NB4 (cell line): Measurements from ENCODE around the gene MRGPRG.
"Not testable (repeated sequence)": the region's sequence is repeated elsewhere in the genome, so short reads cannot be mapped to it uniquely, and the experiment has no call there.

Experiments used
- DNase-seq: peaks from one replicate; pipeline ENCODE4 v3.0.0; 2010; ENCODE audit warnings: low read depth
- H3K4me3 ChIP-seq: one replicate; pipeline ENCODE4 v1.5.1; 2011; ENCODE audit warnings: mild to moderate bottlenecking, low read depth, low read length, moderate library complexity
- CTCF ChIP-seq: IDR thresholded peaks from one replicate; pipeline ENCODE4 v1.5.1; 2012; ENCODE audit warnings: low read depth, low read length
- MAX ChIP-seq: IDR thresholded peaks from 2 replicates; pipeline ENCODE4 v1.6.1; 2011; ENCODE audit warnings: low read depth, low read length
- MYC ChIP-seq: IDR thresholded peaks from 2 replicates; pipeline ENCODE4 v1.6.1; 2011; ENCODE audit warnings: low read depth, low read length
- POLR2A ChIP-seq: IDR thresholded peaks from 2 replicates; pipeline ENCODE4 v1.6.1; 2011; ENCODE audit warnings: mild to moderate bottlenecking; ENCODE audit not compliant: insufficient read length; ENCODE audit errors: extremely low read depth

Gene MRGPRG

GRCh38 chr11:3218483-3219280, at the start of gene MRGPRG:
MRGPRG (minus strand) TSS chr11:3218813; CDS start chr11:3218813, 0 bp downstream.
- no peak for DNase-seq
- TF ChIP-seq MAX (no peak), POLR2A (no peak), MYC (no peak), CTCF (no peak)
- no peak within 1 kb of the TSS for H3K4me3 ChIP-seq

- H3K4me3 ChIP-seq, DNase-seq: not testable (repeated sequence)
Observed at GRCh38 chr11:3262548-3262947, 43.9 kb upstream of the MRGPRG start.

GRCh38 chr11:3261831-3262230, 43.2 kb upstream of the MRGPRG start:
- DNase-seq, H3K4me3 ChIP-seq: not testable (repeated sequence)

- not testable (repeated sequence) for DNase-seq, H3K4me3 ChIP-seq
Observed at GRCh38 chr11:3257509-3257908, 38.9 kb upstream of the MRGPRG start.

GRCh38 chr11:3255241-3255640, 36.6 kb upstream of the MRGPRG start:
- not testable (repeated sequence) for DNase-seq, H3K4me3 ChIP-seq

- not testable (repeated sequence) for DNase-seq, H3K4me3 ChIP-seq
Observed at GRCh38 chr11:3254773-3255172, 36.2 kb upstream of the MRGPRG start.

- TF ChIP-seq MAX = no peak
- no peak for TF ChIP-seq MYC
- no peak for TF ChIP-seq CTCF
- no peak for TF ChIP-seq POLR2A
- no peak overlapping the region for H3K4me3 ChIP-seq
- DNase-seq = no peak
Observed at GRCh38 chr11:3245071-3245470, 26.5 kb upstream of the MRGPRG start.

GRCh38 chr11:3243880-3244279, 25.3 kb upstream of the MRGPRG start:
- no peak overlapping the region for H3K4me3 ChIP-seq
- TF ChIP-seq CTCF (no peak), MAX (no peak), MYC (no peak), POLR2A (no peak)
- DNase-seq = no peak

- H3K4me3 ChIP-seq = no peak overlapping the region
- no peak for DNase-seq
- TF ChIP-seq MYC (no peak), CTCF (no peak), MAX (no peak), POLR2A (no peak)
Observed at GRCh38 chr11:3237119-3237518, 18.5 kb upstream of the MRGPRG start.
